HFFc6 (cell line): ENCODE results near the gene NDUFS4. TPM values are rescaled to one million over a fixed set of nuclear protein-coding genes. Genes with fewer than 3 reads are reported as not detected.
"Not testable (repeated sequence)": the region's sequence is repeated elsewhere in the genome, so short reads cannot be mapped to it uniquely, and the experiment has no call there.

Source experiments
- DNase-seq: peaks from one replicate; pipeline ENCODE4 v3.0.0-alpha.2; 2018
- H3K27ac Mint-ChIP-seq: 2 replicates; pipeline ENCODE4 v1.8.0; 2020; ENCODE audit warnings: mild to moderate bottlenecking, mixed read lengths
- H3K27me3 Mint-ChIP-seq: 2 replicates; pipeline ENCODE4 v1.8.0; 2021; ENCODE audit warnings: mild to moderate bottlenecking, moderate library complexity, mixed read lengths; ENCODE audit not compliant: insufficient read depth
- H3K36me3 Mint-ChIP-seq: 2 replicates; pipeline ENCODE4 v1.8.0; 2021; ENCODE audit warnings: low read depth, mixed read lengths
- H3K4me1 Mint-ChIP-seq: 2 replicates; pipeline ENCODE4 v1.8.0; 2020; ENCODE audit warnings: low read depth, mixed read lengths
- H3K4me3 Mint-ChIP-seq: 2 replicates; pipeline ENCODE4 v1.8.0; 2020; ENCODE audit warnings: mild to moderate bottlenecking, moderate library complexity, mixed read lengths
- H3K9me3 Mint-ChIP-seq: 2 replicates; pipeline ENCODE4 v1.8.0; 2020; ENCODE audit warnings: mild to moderate bottlenecking, mixed read lengths
- total RNA-seq, 6 experiments: library from RNA; stranded (reverse); fragmentation: NEBNext Ultra II Directional; extraction: Animal tissue kit (Norgen Biotek cat#: 25700); gene quantifications; 2 replicates in 1 of 6; 3 replicates in 5 of 6; pipeline ENCODE4 v1.2.3, GENCODE V29; 2021
- TF ChIP-seq, protein P1 (sequence below): fragments of 200-600 bp; sonication (generic); IDR thresholded peaks from 2 replicates; pipeline ENCODE4 v1.5.0; 2021; ENCODE audit warnings: antibody characterized with exemption, mild to moderate bottlenecking

NDUFS4 gene
- total RNA-seq, 6 experiments from 2014 or later = 93.7 to 116 (median 105) TPM

DNA sequence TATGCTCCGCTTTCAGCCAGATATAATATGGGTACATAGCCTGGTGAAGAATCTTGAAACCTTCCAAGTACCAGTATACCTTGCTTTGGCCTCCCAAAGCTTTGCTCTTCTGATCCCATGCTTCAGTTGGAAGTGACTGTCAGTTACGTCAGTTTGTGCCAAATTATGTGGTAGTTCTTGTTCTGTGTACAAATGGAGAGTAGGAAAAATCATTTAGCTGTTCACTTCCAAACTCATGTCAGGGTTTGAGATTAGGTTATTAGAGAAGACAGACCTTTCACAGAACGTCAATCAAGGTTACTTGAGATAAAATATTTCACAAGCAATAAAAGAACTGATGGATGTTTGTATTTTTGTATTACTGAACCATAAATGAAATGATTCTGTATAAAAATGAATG lies 117.2 kb downstream of the NDUFS4 start:
- Mint-ChIP-seq H3K36me3 (peaks cover 19% of the 10 kb centered on the region), H3K4me3 (no peak overlapping the region), H3K4me1 (0 out of 2 replicates have a peak, but pooled peaks cover 8% of the 10 kb centered on the region), H3K27ac (no peak overlapping the region), H3K27me3 (no peaks in the 10 kb centered on the region), H3K9me3 (no peaks in the 10 kb centered on the region)
- no peak for DNase-seq
- TF ChIP-seq, protein P1, sequence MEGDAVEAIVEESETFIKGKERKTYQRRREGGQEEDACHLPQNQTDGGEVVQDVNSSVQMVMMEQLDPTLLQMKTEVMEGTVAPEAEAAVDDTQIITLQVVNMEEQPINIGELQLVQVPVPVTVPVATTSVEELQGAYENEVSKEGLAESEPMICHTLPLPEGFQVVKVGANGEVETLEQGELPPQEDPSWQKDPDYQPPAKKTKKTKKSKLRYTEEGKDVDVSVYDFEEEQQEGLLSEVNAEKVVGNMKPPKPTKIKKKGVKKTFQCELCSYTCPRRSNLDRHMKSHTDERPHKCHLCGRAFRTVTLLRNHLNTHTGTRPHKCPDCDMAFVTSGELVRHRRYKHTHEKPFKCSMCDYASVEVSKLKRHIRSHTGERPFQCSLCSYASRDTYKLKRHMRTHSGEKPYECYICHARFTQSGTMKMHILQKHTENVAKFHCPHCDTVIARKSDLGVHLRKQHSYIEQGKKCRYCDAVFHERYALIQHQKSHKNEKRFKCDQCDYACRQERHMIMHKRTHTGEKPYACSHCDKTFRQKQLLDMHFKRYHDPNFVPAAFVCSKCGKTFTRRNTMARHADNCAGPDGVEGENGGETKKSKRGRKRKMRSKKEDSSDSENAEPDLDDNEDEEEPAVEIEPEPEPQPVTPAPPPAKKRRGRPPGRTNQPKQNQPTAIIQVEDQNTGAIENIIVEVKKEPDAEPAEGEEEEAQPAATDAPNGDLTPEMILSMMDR = no peak

DNA sequence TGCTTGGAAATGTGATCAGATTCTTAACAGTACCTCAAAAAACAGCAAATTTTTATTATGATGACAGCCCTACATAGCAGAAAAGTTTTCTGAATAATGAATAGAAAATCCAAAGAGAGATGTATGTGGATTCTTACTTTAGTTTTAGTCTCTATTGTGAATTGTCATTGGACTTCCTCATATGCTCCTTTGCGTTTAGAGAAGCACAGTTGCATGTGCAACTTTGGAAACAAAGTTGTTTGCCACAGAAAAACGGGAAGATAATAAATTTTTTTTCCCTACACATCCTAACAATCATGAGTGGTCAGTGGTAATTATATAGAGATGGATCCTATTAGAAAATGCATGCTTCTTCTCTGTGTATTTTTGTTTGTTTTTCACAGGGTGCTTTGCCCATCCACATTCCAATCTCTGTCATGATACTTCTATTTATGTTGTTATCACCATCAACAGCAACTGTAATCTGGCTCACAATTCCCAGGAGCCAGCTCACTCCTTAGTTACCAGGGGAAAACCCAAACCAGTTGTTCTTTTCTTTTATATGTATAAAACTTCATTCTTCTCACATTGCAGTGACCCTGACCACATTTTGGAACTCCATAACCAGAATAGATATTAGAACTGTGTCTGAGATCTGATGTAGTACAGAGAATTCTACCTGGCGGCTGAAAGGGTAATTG lies 118.7 kb downstream of the NDUFS4 start:
- Mint-ChIP-seq H3K9me3 (no peaks in the 10 kb centered on the region), H3K27ac (peak overlapping the region; percentile 69), H3K36me3 (peaks cover 19% of the 10 kb centered on the region)

DNA sequence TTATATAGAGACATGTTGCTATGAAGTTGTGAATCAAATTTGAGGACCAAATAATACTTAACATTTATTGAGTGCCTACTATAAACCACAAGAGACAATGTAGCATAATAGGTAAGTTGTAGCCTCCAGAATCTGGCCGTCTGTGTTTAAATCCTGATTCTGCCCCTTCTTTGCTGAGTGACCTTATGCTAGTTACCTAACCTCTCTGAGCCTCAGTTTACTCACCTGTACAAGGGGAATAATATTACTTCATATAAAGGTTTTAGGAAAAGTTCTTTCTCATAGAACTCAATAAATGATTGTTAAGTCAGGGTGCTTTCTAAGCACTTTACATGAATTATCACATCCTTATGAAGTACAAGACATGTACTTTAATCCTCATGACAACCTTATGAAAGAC lies 120.6 kb downstream of the NDUFS4 start:
- Mint-ChIP-seq H3K4me1 (0 out of 2 replicates have a peak, but pooled peaks cover 8% of the 10 kb centered on the region), H3K9me3 (peaks cover under 1% of the 10 kb centered on the region), H3K27ac (no peak overlapping the region), H3K36me3 (peaks cover 24% of the 10 kb centered on the region), H3K4me3 (no peak overlapping the region), H3K27me3 (no peaks in the 10 kb centered on the region)
- no peak for DNase-seq
- TF ChIP-seq, protein P1 = no peak

More for the DNA sequence above, 118.7 kb downstream of the NDUFS4 start:
- TF ChIP-seq, protein P1 = no peak
- Mint-ChIP-seq H3K4me3 (no peak overlapping the region), H3K4me1 (0 out of 2 replicates have a peak, but pooled peaks cover 8% of the 10 kb centered on the region), H3K27me3 (no peaks in the 10 kb centered on the region)
- DNase-seq = peak; percentile 35

DNA sequence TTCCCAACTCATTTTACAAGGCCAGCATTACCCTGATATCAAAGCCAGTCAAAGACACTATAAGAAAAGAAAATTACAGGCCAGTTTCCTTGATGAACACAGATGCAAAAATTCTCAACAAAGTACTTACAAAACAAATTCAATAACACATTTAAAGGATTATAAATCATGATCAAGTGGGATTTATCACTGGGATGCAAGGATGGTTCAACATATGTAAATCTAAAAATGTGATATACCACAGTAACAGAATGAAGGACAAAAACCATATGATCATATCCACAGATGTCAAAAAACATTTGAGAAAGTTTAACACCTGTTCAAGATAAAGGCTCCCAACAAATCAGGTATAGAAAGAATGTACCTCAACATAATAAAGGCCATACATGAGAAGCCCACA lies 130.6 kb downstream of the NDUFS4 start:
- Mint-ChIP-seq H3K9me3 (peaks cover 55% of the 10 kb centered on the region), H3K36me3 (peaks cover 45% of the 10 kb centered on the region), H3K4me1 (no peaks in the 10 kb centered on the region), H3K4me3 (no peak overlapping the region), H3K27me3 (peaks cover 1% of the 10 kb centered on the region; the same call in 1 of the 2 replicates), H3K27ac (no peak overlapping the region)
- TF ChIP-seq, protein P1 = no peak
- DNase-seq = no peak

DNA sequence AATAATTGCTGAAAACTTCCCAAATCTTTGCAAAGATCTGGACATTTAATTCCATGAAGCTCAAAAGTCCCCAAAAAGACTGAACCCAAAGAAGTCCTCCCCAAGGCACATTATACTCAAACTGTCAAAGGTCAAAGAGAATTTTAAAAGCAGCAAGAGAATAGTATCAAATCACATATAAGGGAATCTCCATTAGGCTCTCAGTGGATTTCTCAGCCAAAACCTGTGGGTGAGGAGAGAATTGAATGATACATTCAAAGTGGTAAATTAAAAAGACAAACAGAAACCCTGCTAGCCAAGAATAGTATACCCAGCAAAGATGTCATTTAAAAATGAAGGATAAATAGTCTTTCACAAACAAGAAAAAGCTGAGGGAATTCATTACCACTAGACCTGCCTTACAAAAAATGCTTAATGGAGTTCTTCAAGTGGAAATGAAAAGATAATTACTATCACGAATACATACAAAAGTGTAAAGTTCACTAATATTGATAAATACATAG lies 134.1 kb downstream of the NDUFS4 start:
- Mint-ChIP-seq H3K27ac (no peak overlapping the region), H3K9me3 (peaks cover 57% of the 10 kb centered on the region), H3K27me3 (peaks cover 5% of the 10 kb centered on the region), H3K4me1 (no peaks in the 10 kb centered on the region), H3K4me3 (no peak overlapping the region), H3K36me3 (peaks cover 41% of the 10 kb centered on the region)
- DNase-seq = no peak
- TF ChIP-seq, protein P1 = no peak

DNA sequence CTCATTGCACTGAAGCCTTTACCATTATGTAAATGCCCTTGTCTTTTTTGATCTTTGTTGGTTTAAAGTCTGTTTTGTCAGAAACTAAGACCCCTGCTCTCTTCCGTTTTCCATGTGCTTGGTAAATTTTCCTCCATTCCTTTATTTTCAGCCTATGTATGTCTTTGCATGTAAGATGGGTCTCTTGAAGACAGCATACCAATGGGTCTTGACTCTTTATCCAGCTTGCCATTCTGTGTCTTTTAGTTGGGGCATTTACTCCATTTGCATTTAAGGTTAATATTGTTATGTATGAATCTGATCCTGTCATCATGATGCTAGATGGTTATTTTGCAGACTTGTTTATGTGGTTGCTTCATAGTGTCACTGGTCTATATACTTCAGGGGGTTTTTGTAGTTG lies 150.0 kb downstream of the NDUFS4 start:
- H3K27me3 Mint-ChIP-seq = peaks cover 16% of the 10 kb centered on the region
- H3K4me3 Mint-ChIP-seq, H3K27ac Mint-ChIP-seq, DNase-seq: not testable (repeated sequence)
- peaks cover 13% of the 10 kb centered on the region for H3K36me3 Mint-ChIP-seq
- peaks cover 33% of the 10 kb centered on the region for H3K9me3 Mint-ChIP-seq
- H3K4me1 Mint-ChIP-seq = peaks cover 16% of the 10 kb centered on the region
